Jurkat, Clone E6-1 (cell line): ENCODE data around the gene MAGI3.
"Not testable (repeated sequence)": the region's sequence is repeated elsewhere in the genome, so short reads cannot be mapped to it uniquely, and the experiment has no call there.

Experiments used
- DNase-seq: peaks from one replicate; pipeline ENCODE4 v3.0.0-alpha.2; 2011; ENCODE audit warnings: low read depth, low spot score
- H3K4me3 ChIP-seq: 2 replicates; pipeline ENCODE4 v1.5.1; 2011; ENCODE audit warnings: mild to moderate bottlenecking, low read length, control low read depth, moderate library complexity

The MAGI3 gene

GRCh38 chr1:113434874-113435175 is 44.5 kb downstream of the MAGI3 start:
- DNase-seq, result no peak
- H3K4me3 ChIP-seq, result no peak overlapping the region

GRCh38 chr1:113437554-113438341 is 47.4 kb downstream of the MAGI3 start:
- no peak for DNase-seq

GRCh38 chr1:113438505-113439276 is 48.4 kb downstream of the MAGI3 start:
- DNase-seq, result no peak
- H3K4me3 ChIP-seq, result no peak overlapping the region

More at GRCh38 chr1:113437554-113438341, 47.4 kb downstream of the MAGI3 start:
- no peak overlapping the region for H3K4me3 ChIP-seq

GRCh38 chr1:113439277-113439670 is 49.0 kb downstream of the MAGI3 start:
- DNase-seq, result no peak
- no peak overlapping the region for H3K4me3 ChIP-seq

- H3K4me3 ChIP-seq, result no peak overlapping the region
- no peak for DNase-seq
Observed at GRCh38 chr1:113442131-113442530, 51.8 kb downstream of the MAGI3 start.

- no peak overlapping the region for H3K4me3 ChIP-seq
- DNase-seq, result no peak
Observed at GRCh38 chr1:113444857-113445256, 54.5 kb downstream of the MAGI3 start.

GRCh38 chr1:113451710-113452109 is 61.4 kb downstream of the MAGI3 start:
- no peak for DNase-seq
- no peak overlapping the region for H3K4me3 ChIP-seq

GRCh38 chr1:113452921-113453770 is 62.8 kb downstream of the MAGI3 start:
- H3K4me3 ChIP-seq, result no peak overlapping the region
- peak; percentile 48 for DNase-seq

- DNase-seq, result no peak
- H3K4me3 ChIP-seq, result no peak overlapping the region
Observed at GRCh38 chr1:113453771-113454083, 63.4 kb downstream of the MAGI3 start.

- no peak for DNase-seq
- H3K4me3 ChIP-seq, result no peak overlapping the region
Observed at GRCh38 chr1:113455374-113455773, 65.1 kb downstream of the MAGI3 start.

- H3K4me3 ChIP-seq, result no peak overlapping the region
- no peak for DNase-seq
Observed at GRCh38 chr1:113456967-113457366, 66.7 kb downstream of the MAGI3 start.

- DNase-seq, result no peak
- no peak overlapping the region for H3K4me3 ChIP-seq
Observed at GRCh38 chr1:113459279-113459678, 69.0 kb downstream of the MAGI3 start.

GRCh38 chr1:113467991-113468390 is 77.7 kb downstream of the MAGI3 start:
- no peak for DNase-seq
- H3K4me3 ChIP-seq, result no peak overlapping the region

- not testable (repeated sequence) for H3K4me3 ChIP-seq, DNase-seq
Observed at GRCh38 chr1:113478427-113479195, 88.3 kb downstream of the MAGI3 start.

- no peak overlapping the region for H3K4me3 ChIP-seq
- DNase-seq, result no peak
Observed at GRCh38 chr1:113479713-113480676, 89.7 kb downstream of the MAGI3 start.

GRCh38 chr1:113485131-113485530 is 94.8 kb downstream of the MAGI3 start:
- DNase-seq, H3K4me3 ChIP-seq: not testable (repeated sequence)

GRCh38 chr1:113488576-113489177 is 98.4 kb downstream of the MAGI3 start:
- no peak for DNase-seq
- H3K4me3 ChIP-seq, result no peak overlapping the region

GRCh38 chr1:113490384-113490783 is 100.1 kb downstream of the MAGI3 start:
- no peak for DNase-seq
- no peak overlapping the region for H3K4me3 ChIP-seq
